Neuronal stem cell (in vitro differentiated cells): ENCODE data around the gene LTB4R. TPM values are rescaled to one million over a fixed set of nuclear protein-coding genes. Genes with fewer than 3 reads are reported as not detected.
A peak's percentile ranks its signal among the peaks of the same experiment; 100 is the strongest.

Source experiments
- DNase-seq: peaks from one replicate; pipeline ENCODE4 v3.0.0-alpha.2; 2013; ENCODE audit warnings: low spot score
- H2AFZ ChIP-seq: one replicate; pipeline ENCODE4 v1.6.1; 2013; ENCODE audit warnings: mild to moderate bottlenecking, low read length, inconsistent platforms
- H2AK5ac ChIP-seq: 2 replicates; pipeline ENCODE4 v1.6.1; 2013; ENCODE audit warnings: low read depth, mild to moderate bottlenecking, inconsistent platforms, low read length, moderate library complexity, mixed read lengths
- H2BK120ac ChIP-seq: 2 replicates; pipeline ENCODE4 v1.6.1; 2013; ENCODE audit warnings: low read depth, mild to moderate bottlenecking, inconsistent platforms, low read length, moderate library complexity, mixed read lengths
- H2BK12ac ChIP-seq: one replicate; pipeline ENCODE4 v1.6.1; 2013; ENCODE audit warnings: low read length, inconsistent platforms
- H2BK15ac ChIP-seq: 2 replicates; pipeline ENCODE4 v1.6.1; 2013; ENCODE audit warnings: mild to moderate bottlenecking, low read length, inconsistent platforms, mixed read lengths
- H2BK5ac ChIP-seq: one replicate; pipeline ENCODE4 v1.6.1; 2013; ENCODE audit warnings: inconsistent platforms, mild to moderate bottlenecking, low read length, moderate library complexity
- H3K14ac ChIP-seq: one replicate; pipeline ENCODE4 v1.6.1; 2013; ENCODE audit warnings: low read length, inconsistent platforms
- H3K18ac ChIP-seq: 2 replicates; pipeline ENCODE4 v1.6.1; 2013; ENCODE audit warnings: low read length, inconsistent platforms
- H3K23ac ChIP-seq: 2 replicates; pipeline ENCODE4 v1.6.1; 2013; ENCODE audit warnings: low read depth, mild to moderate bottlenecking, mixed read lengths, low read length, inconsistent platforms; ENCODE audit not compliant: poor library complexity
- H3K27ac ChIP-seq: replicated peaks from 3 replicates; pipeline ENCODE4 v1.5.1; 2013; ENCODE audit warnings: low read length, inconsistent platforms
- H3K27me3 ChIP-seq, 3 experiments: 2 replicates each; pipeline ENCODE4 v1.6.1; 2013; ENCODE audit warnings: low read length in 3 of 3, mild to moderate bottlenecking in 2 of 3, inconsistent platforms in 1 of 3, low read depth in 1 of 3, mixed read lengths in 1 of 3, moderate library complexity in 1 of 3; ENCODE audit not compliant: control insufficient read depth in 3 of 3, insufficient read depth in 3 of 3
- H3K36me3 ChIP-seq, 2 donors: replicated peaks in 1 of 2; 2 replicates each; pipeline ENCODE4 v1.6.1; 2013; ENCODE audit warnings: low read length in 2 of 2; ENCODE audit not compliant: control insufficient read depth in 2 of 2, insufficient read depth in 2 of 2
- H3K4ac ChIP-seq: 2 replicates; pipeline ENCODE4 v1.6.1; 2013; ENCODE audit warnings: inconsistent platforms, mild to moderate bottlenecking, low read length, moderate library complexity
- H3K4me1 ChIP-seq, 2 donors: 1 replicate in 1 of 2; 2 replicates in 1 of 2; pipeline ENCODE4 v1.6.1; 2013; ENCODE audit warnings: low read length in 2 of 2, low read depth in 1 of 2; ENCODE audit not compliant: control insufficient read depth in 2 of 2, insufficient read depth in 1 of 2
- H3K4me2 ChIP-seq: one replicate; pipeline ENCODE4 v1.6.1; 2013; ENCODE audit warnings: mild to moderate bottlenecking, low read length, inconsistent platforms; ENCODE audit not compliant: insufficient read depth, poor library complexity, severe bottlenecking
- H3K4me3 ChIP-seq, 2 donors: 2 replicates each; pipeline ENCODE4 v1.5.1; 2013; ENCODE audit warnings: low read length in 2 of 2, mild to moderate bottlenecking in 2 of 2, inconsistent platforms in 1 of 2, moderate library complexity in 1 of 2
- H3K79me1 ChIP-seq: one replicate; pipeline ENCODE4 v1.6.1; 2013; ENCODE audit warnings: low read depth, mild to moderate bottlenecking, inconsistent platforms, low read length, moderate library complexity
- H3K9ac ChIP-seq: one replicate; pipeline ENCODE4 v1.6.1; 2013; ENCODE audit warnings: mild to moderate bottlenecking, low read depth, low read length, inconsistent platforms; ENCODE audit not compliant: poor library complexity
- H3K9me3 ChIP-seq, 2 donors: replicated peaks in 1 of 2; 2 replicates each; pipeline versions ENCODE3 to v1.6.1; 2013; ENCODE audit warnings: low read length in 2 of 2, mild to moderate bottlenecking in 2 of 2, inconsistent platforms in 1 of 2, low read depth in 1 of 2, mixed read lengths in 1 of 2, moderate library complexity in 1 of 2; ENCODE audit not compliant: control insufficient read depth in 2 of 2, insufficient read depth in 1 of 2
- H4K8ac ChIP-seq: one replicate; pipeline ENCODE4 v1.6.1; 2013; ENCODE audit warnings: low read depth, mild to moderate bottlenecking, inconsistent platforms, low read length, moderate library complexity
- H4K91ac ChIP-seq: one replicate; pipeline ENCODE4 v1.6.1; 2013; ENCODE audit warnings: low read length, low read depth, mild to moderate bottlenecking, inconsistent platforms; ENCODE audit not compliant: poor library complexity
- WGBS, 2 donors: extraction: QIAGEN DNeasy Blood & Tissue Kit; methylation state at CpG; one replicate each; pipeline ENCODE4 v1.1.7; 2013; ENCODE audit warnings: missing lambda C conversion rate in 2 of 2, mixed read lengths in 1 of 2; ENCODE audit not compliant: insufficient read length in 2 of 2, insufficient replicate concordance in 1 of 2; ENCODE audit errors: extremely low coverage in 2 of 2; 5-methylcytosine and 5-hydroxymethylcytosine counted together
- polyA plus RNA-seq, 2 experiments: library from polyadenylated mRNA; stranded (reverse); fragments of 200-250 nt; gene quantifications; one replicate each; pipeline ENCODE4 v1.2.3, GENCODE V29; 2013

Gene LTB4R, protein sequence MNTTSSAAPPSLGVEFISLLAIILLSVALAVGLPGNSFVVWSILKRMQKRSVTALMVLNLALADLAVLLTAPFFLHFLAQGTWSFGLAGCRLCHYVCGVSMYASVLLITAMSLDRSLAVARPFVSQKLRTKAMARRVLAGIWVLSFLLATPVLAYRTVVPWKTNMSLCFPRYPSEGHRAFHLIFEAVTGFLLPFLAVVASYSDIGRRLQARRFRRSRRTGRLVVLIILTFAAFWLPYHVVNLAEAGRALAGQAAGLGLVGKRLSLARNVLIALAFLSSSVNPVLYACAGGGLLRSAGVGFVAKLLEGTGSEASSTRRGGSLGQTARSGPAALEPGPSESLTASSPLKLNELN
- polyA plus RNA-seq (2013, experiment 1 of 2) = 2.1 TPM
- polyA plus RNA-seq (2013, experiment 2 of 2) = 1.9 TPM

GRCh38 chr14:24310646-24311604, at the start of gene LTB4R:
Gene LTB4R (plus strand): TSS chr14:24311502. CDS start chr14:24315652, 4,150 bp downstream.
- no peak within 1 kb of the TSS for H3K14ac ChIP-seq
- H2BK15ac ChIP-seq = no peak within 1 kb of the TSS
- H3K27me3 ChIP-seq = peaks cover 0 to 2% (median 0%) of the 10 kb centered on the region in 3 experiments
- peak within 1 kb of the TSS; percentile 1 for H3K9ac ChIP-seq
- no peak within 1 kb of the TSS for H3K23ac ChIP-seq
- no peak within 1 kb of the TSS for H3K4ac ChIP-seq
- no peaks in the 10 kb centered on the region for H3K4me1 ChIP-seq
- no peak within 1 kb of the TSS for H2BK12ac ChIP-seq
- H4K91ac ChIP-seq = no peak within 1 kb of the TSS
- H4K8ac ChIP-seq = no peak within 1 kb of the TSS
- H3K4me2 ChIP-seq = no peak within 1 kb of the TSS
- H3K9me3 ChIP-seq = peaks cover 0 to 3% of the 10 kb centered on the region in 2 donors
- H3K79me1 ChIP-seq = no peaks in the 10 kb centered on the region
- H2BK5ac ChIP-seq = no peak within 1 kb of the TSS
- H3K36me3 ChIP-seq = peaks cover 11 to 45% of the 10 kb centered on the region in 2 donors
- H3K4me3 ChIP-seq = no peak within 1 kb of the TSS
- H2AK5ac ChIP-seq = no peak within 1 kb of the TSS
- WGBS, 2 donors = no CpG with 5 or more reads among the region's 99 CpGs
- no peak within 1 kb of the TSS for H2BK120ac ChIP-seq
- no peak within 1 kb of the TSS for H3K27ac ChIP-seq
- H2AFZ ChIP-seq = no peak within 1 kb of the TSS
- DNase-seq = no peak
- no peak within 1 kb of the TSS for H3K18ac ChIP-seq

- H3K18ac ChIP-seq = no peak overlapping the region
- H3K27me3 ChIP-seq = no peaks in the 10 kb centered on the region
- DNase-seq = no peak
- H2BK15ac ChIP-seq = no peak overlapping the region
- no peak overlapping the region for H3K14ac ChIP-seq
- H3K27ac ChIP-seq = no peak overlapping the region
- no peak overlapping the region for H2BK120ac ChIP-seq
- H3K23ac ChIP-seq = no peak overlapping the region
- H2BK5ac ChIP-seq = no peak overlapping the region
- H3K9me3 ChIP-seq = no peaks in the 10 kb centered on the region
- no peak overlapping the region for H2AFZ ChIP-seq
- no CpG with 5 or more reads among the region's 19 CpGs for WGBS, 2 donors
- H3K4ac ChIP-seq = no peak overlapping the region
- no peak overlapping the region for H2AK5ac ChIP-seq
- no peaks in the 10 kb centered on the region for H3K79me1 ChIP-seq
- H3K4me3 ChIP-seq = no peak overlapping the region
- no peak overlapping the region for H4K8ac ChIP-seq
- peaks cover 5 to 7% of the 10 kb centered on the region in 2 donors for H3K36me3 ChIP-seq
- no peak overlapping the region for H2BK12ac ChIP-seq
- no peak overlapping the region for H4K91ac ChIP-seq
- H3K4me1 ChIP-seq = no peaks in the 10 kb centered on the region
- H3K9ac ChIP-seq = peak overlapping the region; percentile 9
- no peak overlapping the region for H3K4me2 ChIP-seq
Measured at GRCh38 chr14:24261969-24262327, 49.4 kb upstream of the LTB4R start.

- Histone ChIP-seq H3K9ac (peak within 1 kb of the TSS; percentile 30), H3K18ac (no peak within 1 kb of the TSS), H3K4me1 (no peaks in the 10 kb centered on the region), H3K23ac (no peak within 1 kb of the TSS), H3K36me3 (peaks cover 7 to 13% of the 10 kb centered on the region in 2 donors), H3K79me1 (no peaks in the 10 kb centered on the region), H2BK120ac (no peak within 1 kb of the TSS), H2AFZ (no peak within 1 kb of the TSS), H3K4me2 (no peak within 1 kb of the TSS), H4K8ac (no peak within 1 kb of the TSS), H3K9me3 (no peaks in the 10 kb centered on the region), H2BK5ac (peak within 1 kb of the TSS; percentile 27), H3K4ac (peak within 1 kb of the TSS; percentile 14), H2AK5ac (no peak within 1 kb of the TSS), H4K91ac (no peak within 1 kb of the TSS), H3K4me3 (no peak within 1 kb of the TSS), H3K27ac (no peak within 1 kb of the TSS), H2BK12ac (no peak within 1 kb of the TSS), H3K27me3 (no peaks in the 10 kb centered on the region), H2BK15ac (no peak within 1 kb of the TSS), H3K14ac (no peak within 1 kb of the TSS)
- DNase-seq = no peak
- WGBS, 2 donors = no CpG with 5 or more reads among the region's 14 CpGs
Measured at GRCh38 chr14:24262821-24263733, 48.2 kb upstream of the LTB4R start, which contains the start of gene TGM1. Gene TGM1 (minus strand): TSS chr14:24263177. CDS start chr14:24262352, 825 bp downstream.
